Measurements from ENCODE around the gene PRDM1.

GRCh38 chr6:106145144-106145543 is 59.0 kb downstream of the PRDM1 start:
- TF ChIP-seq CTCF (IDR thresholded peaks at IDR 0.05 in 4 of 5, conservative IDR thresholded peaks at IDR 0.05 in 1 of 5) (no peak), POLR2A (IDR thresholded peaks at IDR 0.05) (no peak)

Data from gastrocnemius medialis (tissue), 4 donors.